Activated CD8-positive, alpha-beta T cell treated with anti-CD3 and anti-CD28 coated beads for 36 hours (primary cell): ENCODE results near the gene CSTF2. TPM values are rescaled to one million over a fixed set of nuclear protein-coding genes. Genes with fewer than 3 reads are reported as not detected.

ENCODE experiments used
- ATAC-seq: fragments of 200-7000 bp; cut with Tn5 transposase; one replicate; pipeline ENCODE4 v1.10.0; 2021; ENCODE audit warnings: mild to moderate bottlenecking, moderate library complexity
- CTCF ChIA-PET: fragments of 350-600 bp; sonication (Branson Sonifier 250); formaldehyde crosslinking; loops from one replicate; lab custom pipeline; 2021; ENCODE audit warnings: antibody characterized with exemption; lab: Charles Lee
- POLR2A ChIA-PET: fragments of 350-600 bp; sonication (Branson Sonifier 250); formaldehyde crosslinking; loops from one replicate; lab custom pipeline; 2021; ENCODE audit warnings: antibody characterized with exemption; lab: Charles Lee
- DNase-seq: peaks from one replicate; pipeline ENCODE4 v3.0.0-alpha.2; 2020
- H3K27ac Mint-ChIP-seq: one replicate; pipeline ENCODE4 v1.8.0; 2021; ENCODE audit warnings: mild to moderate bottlenecking, mixed read lengths
- H3K27me3 Mint-ChIP-seq: one replicate; pipeline ENCODE4 v1.8.0; 2021; ENCODE audit warnings: mixed read lengths
- H3K36me3 Mint-ChIP-seq: one replicate; pipeline ENCODE4 v1.8.0; 2021; ENCODE audit warnings: low read depth, mixed read lengths
- H3K4me1 Mint-ChIP-seq: one replicate; pipeline ENCODE4 v1.8.0; 2021; ENCODE audit warnings: low read depth, mixed read lengths
- H3K4me3 Mint-ChIP-seq: one replicate; pipeline ENCODE4 v1.8.0; 2021; ENCODE audit warnings: mild to moderate bottlenecking, moderate library complexity, mixed read lengths
- H3K9me3 Mint-ChIP-seq: one replicate; pipeline ENCODE4 v1.8.0; 2021; ENCODE audit warnings: mixed read lengths
- intact Hi-C: fragments of 100-400 bp; cut with micrococcal nuclease; formaldehyde crosslinking; loops from one replicate; pipeline ENCODE4 v1.10.0; 2022
- total RNA-seq, 2 experiments: library from RNA; stranded (reverse); gene quantifications; one replicate each; pipeline ENCODE4 v1.2.3, GENCODE V29; 2021
- TF ChIP-seq, protein P1 (sequence below): fragments of 200-600 bp; IDR thresholded peaks from one replicate; pipeline ENCODE4 v1.8.0; 2022; ENCODE audit warnings: antibody characterized with exemption, mild to moderate bottlenecking

The CSTF2 gene
- total RNA-seq, 2 experiments from 2014 or later = 42.0 to 43.5 TPM

DNA sequence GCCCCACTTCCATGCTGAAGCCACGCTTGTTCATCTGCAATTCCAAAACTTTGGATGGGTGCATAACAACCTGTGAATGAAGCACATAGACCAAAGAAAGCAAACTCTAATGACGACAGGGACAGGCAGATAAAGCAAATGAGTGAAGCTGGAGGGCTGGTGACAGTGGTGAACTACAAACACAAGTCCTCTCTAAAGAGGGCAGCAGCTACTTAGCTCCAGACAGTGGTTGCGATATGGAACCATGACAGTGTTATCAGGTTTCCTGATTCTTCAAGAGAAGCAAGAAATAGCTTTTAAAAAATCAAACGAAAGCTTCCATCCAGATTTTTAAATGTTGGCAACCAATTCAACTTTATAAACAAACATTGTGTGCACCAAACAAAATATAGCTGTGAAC, 30.1 kb downstream of the CSTF2 start:
- Mint-ChIP-seq H3K4me1 (no peaks in the 10 kb centered on the region), H3K27ac (no peak overlapping the region), H3K36me3 (no peaks in the 10 kb centered on the region), H3K9me3 (no peaks in the 10 kb centered on the region), H3K27me3 (no peaks in the 10 kb centered on the region), H3K4me3 (no peak overlapping the region)
- TF ChIP-seq, protein P1, sequence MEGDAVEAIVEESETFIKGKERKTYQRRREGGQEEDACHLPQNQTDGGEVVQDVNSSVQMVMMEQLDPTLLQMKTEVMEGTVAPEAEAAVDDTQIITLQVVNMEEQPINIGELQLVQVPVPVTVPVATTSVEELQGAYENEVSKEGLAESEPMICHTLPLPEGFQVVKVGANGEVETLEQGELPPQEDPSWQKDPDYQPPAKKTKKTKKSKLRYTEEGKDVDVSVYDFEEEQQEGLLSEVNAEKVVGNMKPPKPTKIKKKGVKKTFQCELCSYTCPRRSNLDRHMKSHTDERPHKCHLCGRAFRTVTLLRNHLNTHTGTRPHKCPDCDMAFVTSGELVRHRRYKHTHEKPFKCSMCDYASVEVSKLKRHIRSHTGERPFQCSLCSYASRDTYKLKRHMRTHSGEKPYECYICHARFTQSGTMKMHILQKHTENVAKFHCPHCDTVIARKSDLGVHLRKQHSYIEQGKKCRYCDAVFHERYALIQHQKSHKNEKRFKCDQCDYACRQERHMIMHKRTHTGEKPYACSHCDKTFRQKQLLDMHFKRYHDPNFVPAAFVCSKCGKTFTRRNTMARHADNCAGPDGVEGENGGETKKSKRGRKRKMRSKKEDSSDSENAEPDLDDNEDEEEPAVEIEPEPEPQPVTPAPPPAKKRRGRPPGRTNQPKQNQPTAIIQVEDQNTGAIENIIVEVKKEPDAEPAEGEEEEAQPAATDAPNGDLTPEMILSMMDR = no peak
- no peak for DNase-seq
- POLR2A ChIA-PET = no interaction called here
- ATAC-seq = no peak
- intact Hi-C loops = no loop called here
- CTCF ChIA-PET = no interaction called here

DNA sequence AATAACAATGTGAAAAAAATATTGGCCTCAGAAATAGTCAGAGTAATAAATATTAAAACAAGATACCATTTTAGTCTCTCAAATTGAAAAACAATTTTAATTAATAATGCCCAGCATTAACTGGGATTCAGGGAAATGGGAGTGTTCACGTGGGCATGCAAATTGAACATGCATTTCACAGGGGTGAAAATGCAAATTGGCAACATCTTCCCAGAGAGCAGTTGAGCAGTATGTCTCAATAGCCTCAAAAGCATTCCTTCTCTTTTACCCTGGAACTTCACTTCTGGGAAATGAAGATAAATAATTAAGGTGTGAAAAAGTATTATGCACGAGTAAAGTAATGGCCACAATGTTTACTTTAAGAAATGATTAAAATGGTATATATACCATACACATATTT, 32.6 kb downstream of the CSTF2 start:
- no peak for DNase-seq
- H3K27me3 Mint-ChIP-seq = no peaks in the 10 kb centered on the region
- ChIA-PET CTCF (no interaction called here), POLR2A (no interaction called here)
- no peak overlapping the region for H3K4me3 Mint-ChIP-seq
- TF ChIP-seq, protein P1 = no peak
- intact Hi-C loops = no loop called here
- H3K9me3 Mint-ChIP-seq = no peaks in the 10 kb centered on the region
- H3K4me1 Mint-ChIP-seq = no peaks in the 10 kb centered on the region
- ATAC-seq = no peak
- no peaks in the 10 kb centered on the region for H3K36me3 Mint-ChIP-seq
- H3K27ac Mint-ChIP-seq = no peak overlapping the region

- Mint-ChIP-seq H3K27ac (no peak overlapping the region), H3K27me3 (no peaks in the 10 kb centered on the region), H3K9me3 (no peaks in the 10 kb centered on the region), H3K4me3 (no peak overlapping the region), H3K36me3 (no peaks in the 10 kb centered on the region), H3K4me1 (no peaks in the 10 kb centered on the region)
- intact Hi-C loops = no loop called here
- DNase-seq (no peak), ATAC-seq (no peak)
- CTCF ChIA-PET = no interaction called here
- POLR2A ChIA-PET = no interaction called here
- TF ChIP-seq, protein P1 = no peak
Measured at GRCh38 chrX:100863326-100863864, 43.2 kb downstream of the CSTF2 start.

- intact Hi-C loops = no loop called here
- no peak for DNase-seq
- Mint-ChIP-seq H3K4me3 (no peak overlapping the region), H3K9me3 (no peaks in the 10 kb centered on the region), H3K4me1 (no peaks in the 10 kb centered on the region), H3K27me3 (no peaks in the 10 kb centered on the region), H3K36me3 (no peaks in the 10 kb centered on the region), H3K27ac (no peak overlapping the region)
- TF ChIP-seq, protein P1 = no peak
- CTCF ChIA-PET = no interaction called here
- no peak for ATAC-seq
- POLR2A ChIA-PET = no interaction called here
Measured at GRCh38 chrX:100864657-100865391, 44.6 kb downstream of the CSTF2 start.

DNA sequence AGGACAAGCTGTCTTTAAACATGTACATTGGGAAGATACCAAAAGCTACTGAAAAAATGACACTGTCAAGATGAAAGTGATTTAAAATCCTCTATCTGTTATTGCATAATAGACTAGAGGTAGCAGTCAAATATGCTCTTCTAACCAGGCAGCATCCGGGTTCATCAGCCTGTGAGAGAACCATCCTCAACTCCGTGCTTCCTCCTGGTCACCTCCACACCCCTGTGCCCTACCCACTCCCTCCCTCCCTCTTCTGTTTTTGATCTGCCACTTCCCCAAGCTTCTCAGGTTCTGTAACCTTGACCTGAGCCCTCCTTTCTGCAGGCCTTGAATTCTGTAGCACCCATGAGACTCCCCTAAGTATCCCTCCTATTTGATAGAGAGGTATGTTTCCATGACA, 48.1 kb downstream of the CSTF2 start:
- TF ChIP-seq, protein P1 = no peak
- Mint-ChIP-seq H3K27me3 (no peaks in the 10 kb centered on the region), H3K27ac (no peak overlapping the region), H3K4me3 (no peak overlapping the region), H3K4me1 (no peaks in the 10 kb centered on the region), H3K9me3 (no peaks in the 10 kb centered on the region), H3K36me3 (no peaks in the 10 kb centered on the region)
- no peak for DNase-seq
- ChIA-PET CTCF (no interaction called here), POLR2A (no interaction called here)
- no peak for ATAC-seq
- intact Hi-C loops = no loop called here
